Progenitor cell of endocrine pancreas (in vitro differentiated cells): ENCODE results near the gene CORT. TPM values are rescaled to one million over a fixed set of nuclear protein-coding genes. Genes with fewer than 3 reads are reported as not detected.

Source experiments
- DNase-seq: peaks from one replicate; pipeline ENCODE4 v3.0.0; 2021; ENCODE audit warnings: low spot score; ENCODE audit not compliant: unreplicated experiment
- H3K27ac Mint-ChIP-seq: 2 replicates; pipeline ENCODE4 v1.8.0; 2021; ENCODE audit warnings: mild to moderate bottlenecking, moderate library complexity, mixed read lengths
- H3K27me3 Mint-ChIP-seq: 2 replicates; pipeline ENCODE4 v1.8.0; 2021; ENCODE audit warnings: mixed read lengths
- H3K36me3 Mint-ChIP-seq: 2 replicates; pipeline ENCODE4 v1.8.0; 2022; ENCODE audit warnings: mixed read lengths; ENCODE audit not compliant: insufficient read depth
- H3K4me1 Mint-ChIP-seq: 2 replicates; pipeline ENCODE4 v1.8.0; 2021; ENCODE audit warnings: low read depth, mixed read lengths
- H3K4me3 Mint-ChIP-seq: 2 replicates; pipeline ENCODE4 v1.8.0; 2021; ENCODE audit warnings: low read depth, mild to moderate bottlenecking, moderate library complexity, mixed read lengths
- H3K9me3 Mint-ChIP-seq: 2 replicates; pipeline ENCODE4 v1.8.0; 2021; ENCODE audit warnings: low read depth, mixed read lengths
- CTCF ChIP-seq: fragments of 200-600 bp; sonication (generic); IDR thresholded peaks from one replicate; pipeline ENCODE4 v1.5.0; 2021; ENCODE audit warnings: antibody characterized with exemption, mild to moderate bottlenecking; ENCODE audit not compliant: unreplicated experiment
- total RNA-seq: library from RNA; stranded (reverse); gene quantifications from 2 replicates; pipeline ENCODE4 v1.2.1, GENCODE V29; 2021

CORT gene
- total RNA-seq, 1 donor from 2014 or later = 1.0 TPM

GRCh38 chr1:10433790-10434189 lies 16.0 kb upstream of the CORT start:
- Mint-ChIP-seq H3K9me3 (no peaks in the 10 kb centered on the region), H3K36me3 (no peaks in the 10 kb centered on the region), H3K27ac (no peak overlapping the region), H3K27me3 (no peaks in the 10 kb centered on the region), H3K4me3 (no peak overlapping the region), H3K4me1 (peaks cover 18% of the 10 kb centered on the region)
- TF ChIP-seq CTCF = no peak
- no peak for DNase-seq

GRCh38 chr1:10434590-10434989 lies 15.2 kb upstream of the CORT start:
- DNase-seq = no peak
- Mint-ChIP-seq H3K36me3 (no peaks in the 10 kb centered on the region), H3K4me3 (no peak overlapping the region), H3K27me3 (no peaks in the 10 kb centered on the region), H3K27ac (no peak overlapping the region), H3K9me3 (no peaks in the 10 kb centered on the region), H3K4me1 (peaks cover 18% of the 10 kb centered on the region)
- TF ChIP-seq CTCF = no peak

GRCh38 chr1:10437052-10437451 lies 12.8 kb upstream of the CORT start:
- no peaks in the 10 kb centered on the region for H3K27me3 Mint-ChIP-seq
- peaks cover 6% of the 10 kb centered on the region for H3K4me1 Mint-ChIP-seq
- TF ChIP-seq CTCF = no peak
- no peak for DNase-seq
- no peaks in the 10 kb centered on the region for H3K9me3 Mint-ChIP-seq
- H3K36me3 Mint-ChIP-seq = peaks cover 1% of the 10 kb centered on the region
- H3K4me3 Mint-ChIP-seq = no peak overlapping the region
- no peak overlapping the region for H3K27ac Mint-ChIP-seq

GRCh38 chr1:10438677-10439163 lies 11.1 kb upstream of the CORT start:
- Mint-ChIP-seq H3K36me3 (peaks cover 1% of the 10 kb centered on the region), H3K9me3 (no peaks in the 10 kb centered on the region), H3K27me3 (no peaks in the 10 kb centered on the region), H3K4me1 (peaks cover 4% of the 10 kb centered on the region), H3K27ac (no peak overlapping the region), H3K4me3 (no peak overlapping the region)
- no peak for DNase-seq
- no peak for TF ChIP-seq CTCF

- Mint-ChIP-seq H3K27ac (no peak overlapping the region), H3K27me3 (no peaks in the 10 kb centered on the region), H3K4me1 (peaks cover 4% of the 10 kb centered on the region), H3K36me3 (peaks cover 3% of the 10 kb centered on the region), H3K9me3 (no peaks in the 10 kb centered on the region), H3K4me3 (no peak overlapping the region)
- no peak for DNase-seq
- TF ChIP-seq CTCF = no peak
These were observed 9.5 kb upstream of the CORT start for GRCh38 chr1:10440305-10440704.
